ENCODE results near the gene DDX59. TPM values are rescaled to one million over a fixed set of nuclear protein-coding genes. Genes with fewer than 3 reads are reported as not detected.
A peak's percentile ranks its signal among the peaks of the same experiment; 100 is the strongest.

The DDX59 gene
- total RNA-seq, 1 donor: 16.0 TPM

DNA sequence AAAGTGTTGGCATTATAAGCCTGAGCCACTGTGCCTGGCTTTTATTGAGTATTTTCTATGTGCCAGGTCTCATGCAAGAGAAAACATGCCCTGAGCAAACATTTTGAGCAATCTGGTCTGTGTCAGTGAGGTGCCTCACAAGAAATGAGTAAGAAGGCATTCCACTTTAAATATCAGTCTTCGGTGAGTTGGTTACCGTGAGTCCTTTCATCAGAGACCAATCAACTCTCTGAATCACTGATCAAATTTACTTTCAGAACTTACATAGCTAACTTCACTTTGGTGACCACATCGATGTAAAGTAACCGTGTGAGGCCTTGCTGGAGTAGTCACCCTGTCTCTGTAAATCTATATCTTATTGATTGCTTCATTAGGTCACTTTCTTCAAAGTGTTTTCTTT lies 14.3 kb upstream of the DDX59 start:
- DNase-seq (ENCODE audit: low read depth): no peak
- TF ChIP-seq, protein P1, sequence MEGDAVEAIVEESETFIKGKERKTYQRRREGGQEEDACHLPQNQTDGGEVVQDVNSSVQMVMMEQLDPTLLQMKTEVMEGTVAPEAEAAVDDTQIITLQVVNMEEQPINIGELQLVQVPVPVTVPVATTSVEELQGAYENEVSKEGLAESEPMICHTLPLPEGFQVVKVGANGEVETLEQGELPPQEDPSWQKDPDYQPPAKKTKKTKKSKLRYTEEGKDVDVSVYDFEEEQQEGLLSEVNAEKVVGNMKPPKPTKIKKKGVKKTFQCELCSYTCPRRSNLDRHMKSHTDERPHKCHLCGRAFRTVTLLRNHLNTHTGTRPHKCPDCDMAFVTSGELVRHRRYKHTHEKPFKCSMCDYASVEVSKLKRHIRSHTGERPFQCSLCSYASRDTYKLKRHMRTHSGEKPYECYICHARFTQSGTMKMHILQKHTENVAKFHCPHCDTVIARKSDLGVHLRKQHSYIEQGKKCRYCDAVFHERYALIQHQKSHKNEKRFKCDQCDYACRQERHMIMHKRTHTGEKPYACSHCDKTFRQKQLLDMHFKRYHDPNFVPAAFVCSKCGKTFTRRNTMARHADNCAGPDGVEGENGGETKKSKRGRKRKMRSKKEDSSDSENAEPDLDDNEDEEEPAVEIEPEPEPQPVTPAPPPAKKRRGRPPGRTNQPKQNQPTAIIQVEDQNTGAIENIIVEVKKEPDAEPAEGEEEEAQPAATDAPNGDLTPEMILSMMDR (IDR thresholded peaks at IDR 0.05; ENCODE audit: insufficient read depth, low read depth, low read length): no peak
- H3K4me3 ChIP-seq (ENCODE audit: low read depth, low read length): no peak overlapping the region

DNA sequence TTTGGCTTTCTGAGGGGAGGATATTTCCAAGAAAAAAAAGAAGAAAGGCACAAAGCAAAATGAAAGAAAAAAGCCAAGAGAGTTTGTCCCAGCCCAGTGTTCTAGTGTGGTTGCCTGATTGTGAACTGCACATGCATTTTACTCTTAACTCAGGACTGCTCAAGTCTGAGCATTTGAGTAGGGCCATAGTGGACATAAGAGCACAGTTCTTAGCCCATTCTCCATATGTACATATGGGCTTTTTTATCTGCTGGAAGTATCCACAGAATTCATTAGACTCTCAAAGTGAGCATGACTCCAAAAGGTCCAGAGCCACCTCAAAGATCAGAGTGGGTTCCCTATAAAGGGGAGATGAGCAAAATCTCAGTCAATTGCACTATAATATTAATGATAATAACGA lies 13.6 kb upstream of the DDX59 start:
- no peak overlapping the region for H3K4me3 ChIP-seq (ENCODE audit: low read depth, low read length)
- no peak for DNase-seq (ENCODE audit: low read depth)
- TF ChIP-seq, protein P1 (IDR thresholded peaks at IDR 0.05; ENCODE audit: insufficient read depth, low read depth, low read length): no peak

DNA sequence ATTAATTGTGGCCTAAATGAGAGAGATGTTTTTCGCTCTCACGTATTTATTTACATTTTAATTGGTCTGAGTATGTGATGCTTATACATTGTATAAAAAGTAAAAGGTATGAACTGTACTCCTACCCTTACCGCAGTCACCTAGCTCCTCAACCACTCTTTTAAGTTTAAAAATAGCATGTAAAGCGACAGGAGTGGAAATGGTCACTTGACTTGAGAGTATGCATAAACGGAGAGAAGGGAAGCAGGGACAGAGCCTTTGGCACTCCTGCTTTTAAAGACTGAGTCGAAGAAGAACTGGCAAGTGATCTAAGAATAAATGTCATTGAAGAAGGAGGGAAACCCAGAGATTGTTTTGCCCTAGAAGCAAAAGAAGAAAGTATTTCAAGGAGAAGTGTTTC lies 11.5 kb upstream of the DDX59 start:
- no peak for DNase-seq (ENCODE audit: low read depth)
- H3K4me3 ChIP-seq (ENCODE audit: low read depth, low read length): no peak overlapping the region

DNA sequence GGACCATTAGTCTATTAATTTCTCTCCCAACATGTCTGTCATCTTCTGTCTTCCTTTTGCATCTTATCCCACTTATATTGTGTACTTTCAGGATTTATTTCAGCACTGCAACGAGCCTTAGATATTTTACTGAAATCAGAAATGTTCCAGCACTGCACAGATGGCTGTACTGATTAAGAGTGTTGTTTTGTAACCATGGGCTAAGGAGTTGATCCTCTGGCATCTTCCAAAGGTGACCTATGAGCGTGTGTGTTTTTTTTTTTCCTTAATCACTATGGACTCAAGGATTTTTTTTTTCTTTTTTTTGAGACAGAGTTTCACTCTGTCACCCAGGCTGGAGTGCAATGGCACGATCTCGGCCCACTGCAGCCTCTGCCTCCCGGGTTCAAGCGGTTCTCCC lies 7.1 kb upstream of the DDX59 start:
- DNase-seq (ENCODE audit: low read depth): no peak
- H3K4me3 ChIP-seq (ENCODE audit: low read depth, low read length): no peak overlapping the region
- TF ChIP-seq, protein P1 (IDR thresholded peaks at IDR 0.05; ENCODE audit: insufficient read depth, low read depth, low read length): no peak

More for the DNA sequence above, 11.5 kb upstream of the DDX59 start:
- TF ChIP-seq, protein P1 (IDR thresholded peaks at IDR 0.05; ENCODE audit: insufficient read depth, low read depth, low read length): no peak

DNA sequence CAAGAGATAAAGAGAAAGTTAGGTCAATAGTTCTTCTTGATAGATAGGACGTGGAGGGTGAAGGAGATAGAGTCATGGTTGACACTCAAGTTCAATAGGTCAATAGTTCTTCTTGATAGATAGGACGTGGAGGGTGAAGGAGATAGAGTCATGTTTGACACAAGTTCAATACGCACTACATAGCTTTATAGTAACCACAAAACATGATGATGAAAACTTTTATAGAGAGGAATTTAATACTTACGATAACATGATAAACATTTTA lies 5.8 kb upstream of the DDX59 start:
- TF ChIP-seq, protein P1 (IDR thresholded peaks at IDR 0.05; ENCODE audit: insufficient read depth, low read depth, low read length): no peak

DNA sequence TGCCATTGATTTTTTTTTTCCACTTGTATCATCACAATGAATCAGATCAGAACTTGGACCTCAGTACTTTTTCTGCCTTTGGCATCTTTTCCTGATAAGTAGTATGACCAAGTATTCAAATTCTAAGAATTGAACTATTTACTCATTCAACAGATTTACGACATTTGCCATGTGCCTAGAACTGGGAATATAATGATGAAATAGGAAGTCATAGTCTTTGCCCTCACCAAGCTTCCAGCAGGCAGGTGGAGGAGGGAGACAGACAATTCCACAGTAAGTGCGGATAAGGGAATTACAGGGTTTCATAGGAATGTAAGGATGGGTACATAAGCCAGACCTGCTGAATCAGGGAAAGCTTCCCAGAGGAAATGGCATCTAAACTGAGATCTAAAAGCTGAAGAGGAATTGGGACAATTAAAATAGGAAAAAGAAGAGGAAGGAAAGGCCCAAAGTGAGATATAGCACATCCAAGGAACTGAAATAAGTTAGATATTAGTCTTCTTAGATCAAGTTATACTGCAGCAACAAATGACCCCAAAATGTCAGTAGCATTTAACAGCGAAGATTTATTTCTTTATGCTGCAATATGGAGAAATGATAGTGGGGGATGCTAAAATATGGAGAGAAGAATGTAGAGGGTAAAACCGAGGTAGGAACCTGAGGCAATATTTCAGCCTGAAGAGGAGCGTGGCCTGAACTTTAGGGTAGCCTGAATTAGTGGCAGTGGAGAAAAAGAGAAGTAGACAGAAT lies 5.3 kb upstream of the DDX59 start:
- no peak overlapping the region for H3K4me3 ChIP-seq (ENCODE audit: low read depth, low read length)
- TF ChIP-seq, protein P1 (IDR thresholded peaks at IDR 0.05; ENCODE audit: insufficient read depth, low read depth, low read length): no peak
- DNase-seq (ENCODE audit: low read depth): peak; percentile 15

More for the DNA sequence above, 5.8 kb upstream of the DDX59 start:
- no peak overlapping the region for H3K4me3 ChIP-seq (ENCODE audit: low read depth, low read length)
- DNase-seq (ENCODE audit: low read depth): no peak

Data from fibroblast of villous mesenchyme (primary cell).